HG02571 (cell line): ENCODE results near the gene EXOSC5.

Experiments
- ATAC-seq: cut with Tn5 transposase; IDR thresholded peaks from one replicate; pipeline ENCODE4 v1.9.1; 2021; ENCODE audit warnings: mild to moderate bottlenecking, moderate library complexity; ENCODE audit not compliant: unreplicated experiment

EXOSC5 gene

DNA sequence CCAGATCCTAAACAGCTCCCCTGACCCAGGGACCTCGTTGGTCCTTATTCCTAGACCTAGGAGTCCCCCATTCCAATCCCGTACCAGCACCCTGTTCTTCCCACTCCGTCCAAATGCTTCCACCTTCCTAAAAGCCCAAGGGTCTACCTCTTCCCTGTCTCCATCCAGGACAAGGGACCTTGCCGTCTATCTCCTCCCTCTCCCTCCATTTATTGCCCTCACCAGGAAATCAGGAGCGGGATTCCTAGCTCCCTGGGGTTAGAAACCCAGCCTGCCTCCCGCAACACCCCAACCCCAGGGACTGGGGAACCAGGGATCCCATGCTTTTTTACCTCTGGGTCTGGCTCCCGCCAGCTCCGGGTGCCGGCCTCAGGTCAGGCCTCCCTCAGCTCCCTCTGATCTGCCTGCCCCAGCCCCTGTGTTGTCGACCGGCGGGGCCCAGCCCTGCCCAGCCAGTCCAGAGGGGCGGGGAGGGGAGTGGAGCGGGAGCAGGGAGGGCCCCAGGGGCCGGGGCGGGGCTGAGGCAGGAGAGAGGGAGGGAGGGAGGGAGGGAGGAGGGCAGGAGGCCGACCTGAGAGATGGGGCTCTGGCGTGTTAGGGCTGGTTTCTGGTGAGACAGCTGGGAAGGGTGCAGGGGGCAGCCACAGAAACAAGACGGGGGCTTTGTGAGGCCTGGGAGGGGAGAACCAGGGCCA is 29.9 kb upstream of the EXOSC5 start, which contains the start of gene B3GNT8:
Gene B3GNT8 (minus strand): TSS at position 423 of the 695 bp plus-strand sequence. CDS start 596 bp downstream, outside the sequence.
- no peak for ATAC-seq

DNA sequence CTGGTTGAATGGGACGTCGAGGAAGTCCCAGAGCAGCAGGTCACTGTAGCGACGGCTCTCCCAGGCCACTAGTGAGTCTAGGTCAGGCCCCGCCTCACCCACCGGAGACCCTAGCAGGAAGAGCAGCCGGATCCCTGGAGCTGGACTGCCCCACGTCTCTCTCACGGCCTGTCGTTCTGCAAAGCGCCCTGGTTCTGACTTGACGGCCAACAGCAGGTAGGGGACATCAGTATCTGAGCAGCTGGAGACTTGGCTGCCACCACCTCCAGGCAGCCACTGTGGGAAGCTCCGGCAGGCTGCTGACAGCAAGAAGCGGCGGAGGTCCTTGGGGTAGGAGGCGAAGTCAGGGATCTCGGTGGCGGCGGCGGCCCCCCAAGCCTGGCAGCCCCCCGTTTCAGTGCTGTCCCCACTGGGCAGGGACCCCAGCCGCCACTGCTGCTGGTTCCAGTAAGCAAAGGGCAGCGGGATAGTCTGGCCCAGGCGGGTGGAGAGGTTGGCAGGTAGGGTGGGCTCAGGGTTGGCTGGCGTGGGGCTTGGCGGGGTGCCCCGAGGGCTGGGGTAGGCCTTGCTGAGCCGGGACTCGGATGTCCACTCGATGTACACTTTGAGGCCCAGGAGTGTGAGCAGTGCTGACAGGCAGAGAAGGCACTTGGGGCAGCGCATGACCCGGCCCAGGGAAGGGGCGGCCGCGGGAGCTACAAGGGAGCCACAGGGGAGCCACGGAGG is 29.1 kb upstream of the EXOSC5 start:
- ATAC-seq: no peak

DNA sequence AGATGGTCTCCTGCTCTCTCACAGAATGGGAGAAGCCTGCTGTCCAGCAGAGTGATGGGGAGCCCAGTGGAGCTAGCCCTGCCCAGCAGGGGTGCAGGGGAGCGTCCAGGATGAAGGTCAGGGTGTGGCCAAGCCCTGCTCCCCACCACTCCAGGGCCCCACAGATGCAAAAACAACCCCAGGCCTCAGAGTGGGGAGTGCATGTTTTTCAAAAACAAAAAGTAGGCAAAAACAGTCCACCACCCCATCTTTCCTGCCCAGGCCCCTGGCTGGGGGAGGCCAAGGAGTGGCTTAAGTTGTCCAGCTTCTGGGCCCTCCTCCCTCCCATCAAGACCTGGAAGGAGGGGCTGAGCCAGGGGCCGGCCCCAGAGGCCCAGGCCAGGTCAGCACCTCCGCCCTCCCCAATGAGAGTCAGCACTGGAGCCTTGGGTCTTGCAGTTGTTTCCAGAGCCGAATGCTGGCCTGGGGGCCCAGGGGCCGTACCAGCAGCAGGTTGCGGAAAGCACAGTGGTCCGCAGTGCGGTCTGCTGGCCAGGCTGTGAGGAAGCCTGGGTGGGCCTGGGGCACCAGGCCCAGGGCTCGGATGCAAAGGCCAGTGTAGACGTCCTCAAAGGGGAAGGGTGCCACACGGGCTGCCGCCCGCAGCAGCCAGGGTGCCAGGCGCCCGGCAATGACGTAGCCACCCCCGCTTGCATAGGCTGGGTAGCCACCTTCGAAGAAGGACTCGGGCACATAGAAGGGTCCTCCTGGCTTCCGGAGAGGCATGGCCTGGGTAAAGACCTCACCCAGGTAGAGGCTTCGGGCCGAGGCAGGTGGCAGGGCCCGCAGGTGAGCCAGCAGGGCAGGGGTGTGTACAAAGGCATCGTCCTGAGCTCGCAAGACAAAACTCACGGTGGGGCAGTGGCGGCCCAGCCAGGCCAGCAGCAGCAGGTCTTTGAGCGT is 28.3 kb upstream of the EXOSC5 start:
- no peak for ATAC-seq

- no peak for ATAC-seq
Observed at GRCh38 chr19:41424335-41425173, 27.4 kb upstream of the EXOSC5 start.

DNA sequence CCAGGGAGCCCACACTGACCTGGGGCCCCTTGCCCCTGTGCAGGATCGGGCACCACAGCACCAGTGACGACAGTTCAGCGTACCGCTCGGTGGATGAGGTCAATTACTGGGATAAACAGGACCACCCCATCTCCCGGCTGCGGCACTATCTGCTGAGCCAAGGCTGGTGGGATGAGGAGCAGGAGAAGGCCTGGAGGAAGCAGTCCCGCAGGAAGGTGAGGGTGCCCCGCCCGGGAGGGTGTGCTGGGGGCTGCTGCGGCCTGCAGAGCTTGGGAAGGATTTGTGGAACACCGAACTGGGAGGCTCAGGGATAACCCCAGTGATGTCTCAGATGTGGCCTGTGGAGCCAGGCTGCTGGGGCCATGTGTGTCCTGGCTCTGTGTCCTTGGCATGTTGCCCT is 25.8 kb upstream of the EXOSC5 start:
- ATAC-seq: no peak

GRCh38 chr19:41422456-41422855 is 25.3 kb upstream of the EXOSC5 start:
- ATAC-seq: no peak

GRCh38 chr19:41421973-41422372 is 24.8 kb upstream of the EXOSC5 start:
- ATAC-seq: no peak

DNA sequence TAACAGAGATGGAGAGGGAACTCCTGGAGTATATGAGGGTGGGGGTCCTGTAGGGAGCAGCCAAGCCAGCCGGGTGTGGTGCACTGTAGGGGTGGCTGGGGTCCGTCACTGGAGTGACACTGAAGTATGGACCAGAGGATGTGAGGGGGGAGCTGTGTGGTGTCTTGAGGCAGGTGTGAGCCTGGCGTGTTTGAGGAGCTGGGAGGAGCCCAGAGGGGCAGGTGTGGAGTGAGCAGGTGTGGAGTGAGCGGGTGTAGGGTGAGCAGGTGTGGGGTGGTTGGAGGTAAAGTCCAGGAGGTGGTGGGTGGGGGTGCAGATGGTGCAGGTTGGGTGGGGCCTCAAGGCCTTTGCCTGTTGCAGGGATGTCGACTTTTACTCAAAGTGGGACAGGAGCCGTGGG is 24.2 kb upstream of the EXOSC5 start:
- no peak for ATAC-seq

GRCh38 chr19:41420101-41420880 is 23.1 kb upstream of the EXOSC5 start:
- no peak for ATAC-seq

DNA sequence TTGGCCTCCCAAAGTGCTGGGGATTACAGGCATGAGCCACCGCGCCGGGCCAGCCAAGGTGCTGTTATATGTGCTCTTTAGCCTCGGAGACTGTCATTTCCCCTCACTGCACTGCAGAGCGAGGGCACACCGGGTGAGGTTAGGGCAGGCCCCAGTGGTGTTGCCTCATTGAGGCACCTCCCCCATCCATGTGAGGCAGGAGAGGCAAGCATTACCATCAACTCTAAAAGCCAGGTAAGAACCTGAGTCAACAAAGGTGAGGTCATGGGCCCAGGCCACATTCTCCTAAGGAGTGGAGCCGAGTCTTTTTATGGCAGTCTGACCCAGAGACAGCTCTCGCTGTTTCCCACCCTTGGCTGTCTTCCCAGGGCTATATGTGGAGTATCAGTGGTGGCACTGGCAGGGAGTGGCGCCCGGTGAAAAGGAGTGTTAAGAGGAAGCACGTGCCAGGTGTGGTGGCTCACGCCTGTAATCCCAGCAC is 19.1 kb upstream of the EXOSC5 start:
- ATAC-seq: no peak

GRCh38 chr19:41415154-41415571 is 18.0 kb upstream of the EXOSC5 start:
- ATAC-seq: no peak

DNA sequence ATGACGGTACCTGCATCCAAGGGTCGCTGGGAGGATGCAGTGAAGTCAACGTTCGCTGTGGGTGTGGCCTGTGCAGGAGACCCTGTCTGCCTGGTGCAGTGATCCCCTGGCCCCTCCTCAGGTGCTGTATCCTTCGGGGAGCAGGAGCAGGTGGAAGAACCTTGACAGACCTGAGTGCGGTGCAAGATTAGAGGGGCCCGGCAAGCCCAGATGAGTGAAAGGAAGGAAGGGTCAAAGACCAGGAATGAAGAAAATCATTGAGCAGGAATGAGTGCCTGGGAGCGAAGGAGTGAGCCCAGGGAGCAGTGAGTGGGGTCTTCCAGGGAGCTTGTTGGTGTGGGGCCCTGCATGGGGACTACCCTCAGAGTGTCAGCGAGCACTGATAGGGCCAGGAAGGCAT is 17.3 kb upstream of the EXOSC5 start:
- no peak for ATAC-seq

GRCh38 chr19:41413947-41414346 is 16.8 kb upstream of the EXOSC5 start:
- ATAC-seq: no peak

DNA sequence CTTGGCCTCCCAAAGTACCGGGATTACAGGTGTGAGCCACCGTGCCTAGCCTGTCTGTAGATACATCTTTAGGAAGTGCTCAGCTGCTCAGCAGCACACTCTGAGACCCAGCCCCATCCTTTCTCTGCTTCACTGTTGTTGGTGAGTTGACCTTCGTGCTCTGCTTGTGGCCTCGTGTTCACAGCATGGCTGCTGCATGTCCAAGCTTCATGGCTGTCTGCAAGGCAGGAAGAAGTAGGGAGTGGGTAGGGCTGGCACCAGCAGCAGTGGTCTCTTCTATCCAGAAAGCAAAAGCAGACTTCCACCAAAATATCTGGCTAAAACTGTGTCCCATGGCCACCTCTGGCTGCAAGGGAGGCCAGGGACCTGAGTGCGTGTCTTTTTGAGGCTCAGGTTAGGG is 15.8 kb upstream of the EXOSC5 start:
- no peak for ATAC-seq

- ATAC-seq: no peak
Observed at GRCh38 chr19:41411968-41412265, 14.8 kb upstream of the EXOSC5 start.

DNA sequence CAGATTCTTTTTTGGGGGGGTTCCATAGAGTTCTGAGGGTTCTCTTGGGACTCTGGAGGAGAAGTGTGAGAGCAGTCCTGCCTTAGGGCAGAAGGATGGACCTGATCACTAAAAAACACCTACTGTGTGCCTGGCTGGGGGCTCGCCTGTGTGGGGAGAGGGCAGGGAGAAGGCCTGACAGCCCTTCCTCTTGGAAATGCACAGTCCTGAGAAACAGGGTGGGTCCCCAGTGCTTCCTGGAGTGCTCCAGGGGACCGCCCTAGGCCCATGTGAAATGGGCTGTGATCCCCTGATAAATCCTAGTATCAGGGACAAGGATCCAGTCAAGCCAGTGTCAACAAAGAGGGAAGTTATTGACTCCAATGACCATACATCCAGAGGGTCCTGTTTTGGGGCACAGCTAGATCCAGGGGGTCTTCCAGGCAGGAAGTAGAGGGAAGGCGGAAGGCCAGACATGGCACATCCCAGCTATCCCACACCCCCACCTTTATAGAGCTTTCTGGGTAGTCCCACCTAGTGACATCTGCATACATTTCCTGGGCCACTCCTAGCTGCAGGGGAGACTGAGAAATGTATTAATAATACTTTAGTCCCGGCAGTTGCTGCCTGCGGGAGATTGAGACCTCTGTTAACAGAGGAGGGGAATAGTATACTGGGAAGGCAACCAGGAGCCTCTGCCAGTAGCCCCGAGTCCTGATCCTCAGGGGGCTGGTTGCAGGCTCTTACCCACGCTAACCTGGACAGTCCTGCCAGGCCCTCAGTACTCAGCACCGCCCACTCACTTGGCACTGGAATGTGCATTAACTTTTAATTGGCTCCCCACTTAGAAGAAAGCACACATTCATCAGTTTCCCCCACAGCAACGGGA is 14.2 kb upstream of the EXOSC5 start:
- ATAC-seq: no peak

GRCh38 chr19:41410336-41411054 is 13.3 kb upstream of the EXOSC5 start:
- ATAC-seq: no peak

GRCh38 chr19:41409288-41409687 is 12.1 kb upstream of the EXOSC5 start:
- ATAC-seq: no peak
